OCI-LY3 (cell line): ENCODE data around the gene MYO5B.

ENCODE experiments used
- H2AFZ ChIP-seq: fragments of 200-600, 300-600 bp; shearing (Covaris generic); 2 replicates; pipeline ENCODE4 v1.6.0; 2014; ENCODE audit warnings: antibody characterized with exemption, low read depth, low read length
- H3K27ac ChIP-seq: fragments of 200-600, 300-600 bp; sonication (generic); 2 replicates; pipeline ENCODE4 v1.5.1; 2014; ENCODE audit warnings: mild to moderate bottlenecking, low read length, moderate library complexity, mixed read lengths
- H3K27me3 ChIP-seq: fragments of 200-600, 300-600 bp; sonication (generic); 2 replicates; pipeline ENCODE4 v1.6.1; 2014; ENCODE audit warnings: low read depth, low read length, mixed read lengths
- H3K36me3 ChIP-seq: fragments of 200-600, 300-600 bp; sonication (generic); replicated peaks from 2 replicates; pipeline ENCODE3; 2014; ENCODE audit warnings: low read depth, low read length, mixed read lengths
- H3K4me1 ChIP-seq: fragments of 300-600, 200-600 bp; sonication (generic); 2 replicates; pipeline ENCODE4 v1.6.1; 2014; ENCODE audit warnings: low read length, mixed read lengths
- H3K4me2 ChIP-seq: fragments of 200-600, 300-600 bp; sonication (generic); 2 replicates; pipeline ENCODE4 v1.6.1; 2014; ENCODE audit warnings: low read length, mixed read lengths
- H3K4me3 ChIP-seq: fragments of 300-600, 200-600 bp; sonication (generic); 2 replicates; pipeline ENCODE4 v1.5.1; 2014; ENCODE audit warnings: antibody characterized with exemption, mild to moderate bottlenecking, low read length, moderate library complexity
- H3K79me2 ChIP-seq: fragments of 300-600, 200-600 bp; shearing (Covaris generic); 2 replicates; pipeline ENCODE4 v1.6.1; 2014; ENCODE audit warnings: mild to moderate bottlenecking, low read length, mixed read lengths
- H3K9ac ChIP-seq: fragments of 300-600, 200-600 bp; shearing (Covaris generic); 2 replicates; pipeline ENCODE4 v1.6.0; 2014; ENCODE audit warnings: mild to moderate bottlenecking, low read length, moderate library complexity
- H3K9me3 ChIP-seq: fragments of 200-600, 300-600 bp; shearing (Covaris generic); 2 replicates; pipeline ENCODE4 v1.6.1; 2014; ENCODE audit warnings: low read length, mixed read lengths; ENCODE audit not compliant: insufficient read depth
- H4K20me1 ChIP-seq: fragments of 200-600, 300-600 bp; sonication (generic); 2 replicates; pipeline ENCODE4 v1.6.1; 2016; ENCODE audit warnings: low read length, mixed read lengths; ENCODE audit not compliant: insufficient read depth
- CTCF ChIP-seq: fragments of 200-600, 300-600 bp; sonication (generic); IDR thresholded peaks from 2 replicates; pipeline ENCODE4 v1.5.1; 2014; ENCODE audit warnings: antibody characterized with exemption, low read length, low read depth
- EZH2phosphoT487 ChIP-seq: fragments of 200-600 bp; shearing (Covaris generic); IDR thresholded peaks from 2 replicates; pipeline ENCODE4 v1.6.1; 2018; ENCODE audit warnings: antibody characterized with exemption, mixed run types, low read depth

Gene MYO5B

GRCh38 chr18:49853436-49853835 lies 341.5 kb downstream of the MYO5B start:
- no peak overlapping the region for H3K4me3 ChIP-seq
- no peak overlapping the region for H3K27ac ChIP-seq
- H3K36me3 ChIP-seq = no peaks in the 10 kb centered on the region
- peaks cover 9% of the 10 kb centered on the region for H3K27me3 ChIP-seq
- no peaks in the 10 kb centered on the region for H4K20me1 ChIP-seq
- H3K9me3 ChIP-seq = no peaks in the 10 kb centered on the region
- TF ChIP-seq EZH2phosphoT487 (no peak), CTCF (no peak)
- peaks cover 6% of the 10 kb centered on the region for H3K4me1 ChIP-seq
- no peak overlapping the region for H3K9ac ChIP-seq
- H3K4me2 ChIP-seq = no peak overlapping the region
- no peaks in the 10 kb centered on the region for H3K79me2 ChIP-seq
- H2AFZ ChIP-seq = no peak overlapping the region

- no peak overlapping the region for H3K4me3 ChIP-seq
- H3K4me2 ChIP-seq = no peak overlapping the region
- no peaks in the 10 kb centered on the region for H3K9me3 ChIP-seq
- H3K9ac ChIP-seq = no peak overlapping the region
- no peak overlapping the region for H2AFZ ChIP-seq
- H3K79me2 ChIP-seq = no peaks in the 10 kb centered on the region
- peaks cover 10% of the 10 kb centered on the region for H3K27me3 ChIP-seq
- H3K27ac ChIP-seq = no peak overlapping the region
- no peaks in the 10 kb centered on the region for H4K20me1 ChIP-seq
- no peaks in the 10 kb centered on the region for H3K36me3 ChIP-seq
- TF ChIP-seq EZH2phosphoT487 = no peak
- no peak for TF ChIP-seq CTCF
- peaks cover 2% of the 10 kb centered on the region for H3K4me1 ChIP-seq
Measured at GRCh38 chr18:49853011-49853410, 341.9 kb downstream of the MYO5B start.

- no peak overlapping the region for H3K27ac ChIP-seq
- H3K4me3 ChIP-seq = no peak overlapping the region
- H3K79me2 ChIP-seq = no peaks in the 10 kb centered on the region
- TF ChIP-seq CTCF (no peak), EZH2phosphoT487 (no peak)
- no peak overlapping the region for H2AFZ ChIP-seq
- H3K4me1 ChIP-seq = no peaks in the 10 kb centered on the region
- H4K20me1 ChIP-seq = no peaks in the 10 kb centered on the region
- H3K9me3 ChIP-seq = no peaks in the 10 kb centered on the region
- H3K36me3 ChIP-seq = no peaks in the 10 kb centered on the region
- H3K27me3 ChIP-seq = peaks cover 10% of the 10 kb centered on the region
- no peak overlapping the region for H3K4me2 ChIP-seq
- no peak overlapping the region for H3K9ac ChIP-seq
Measured at GRCh38 chr18:49851624-49852023, 343.3 kb downstream of the MYO5B start.

- Histone ChIP-seq H2AFZ (no peak overlapping the region), H3K27me3 (peaks cover 15% of the 10 kb centered on the region), H4K20me1 (no peaks in the 10 kb centered on the region), H3K4me3 (no peak overlapping the region), H3K36me3 (no peaks in the 10 kb centered on the region), H3K9me3 (no peaks in the 10 kb centered on the region), H3K9ac (no peak overlapping the region), H3K27ac (no peak overlapping the region), H3K4me1 (no peaks in the 10 kb centered on the region), H3K4me2 (no peak overlapping the region), H3K79me2 (no peaks in the 10 kb centered on the region)
- no peak for TF ChIP-seq EZH2phosphoT487
- no peak for TF ChIP-seq CTCF
Measured at GRCh38 chr18:49850636-49851035, 344.3 kb downstream of the MYO5B start.
